8988T (cell line): ENCODE results near the gene MRPS34.
"Not testable (repeated sequence)": the region's sequence is repeated elsewhere in the genome, so short reads cannot be mapped to it uniquely, and the experiment has no call there.

Source experiments
- DNase-seq: peaks from one replicate; pipeline ENCODE4 v3.0.0; 2011

MRPS34 gene

GRCh38 chr16:1747934-1748333 is 25.0 kb downstream of the MRPS34 start:
- DNase-seq: no peak

DNA sequence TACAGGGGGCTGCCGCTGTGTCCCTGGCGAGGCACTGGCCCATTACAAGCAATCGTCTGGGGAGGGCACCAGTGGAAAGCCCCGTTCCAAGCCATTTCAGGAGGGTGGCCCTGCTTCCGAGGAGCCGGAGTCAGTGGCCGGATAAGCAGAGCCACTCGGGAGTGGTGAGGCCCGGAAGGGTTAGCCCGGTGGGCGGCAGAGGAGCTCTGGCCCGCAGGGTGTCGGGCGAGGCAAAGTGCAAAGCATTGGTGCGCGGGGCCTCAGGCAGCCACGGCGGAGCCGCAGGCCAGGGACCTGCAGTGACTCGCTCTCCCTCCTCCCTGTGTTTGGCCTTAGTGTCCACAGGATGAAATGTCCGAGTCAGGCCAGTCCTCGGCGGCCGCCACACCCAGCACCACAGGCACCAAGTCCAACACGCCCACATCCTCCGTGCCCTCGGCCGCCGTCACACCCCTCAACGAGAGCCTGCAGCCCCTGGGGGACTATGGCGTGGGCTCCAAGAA is 26.2 kb downstream of the MRPS34 start:
- DNase-seq: no peak

DNA sequence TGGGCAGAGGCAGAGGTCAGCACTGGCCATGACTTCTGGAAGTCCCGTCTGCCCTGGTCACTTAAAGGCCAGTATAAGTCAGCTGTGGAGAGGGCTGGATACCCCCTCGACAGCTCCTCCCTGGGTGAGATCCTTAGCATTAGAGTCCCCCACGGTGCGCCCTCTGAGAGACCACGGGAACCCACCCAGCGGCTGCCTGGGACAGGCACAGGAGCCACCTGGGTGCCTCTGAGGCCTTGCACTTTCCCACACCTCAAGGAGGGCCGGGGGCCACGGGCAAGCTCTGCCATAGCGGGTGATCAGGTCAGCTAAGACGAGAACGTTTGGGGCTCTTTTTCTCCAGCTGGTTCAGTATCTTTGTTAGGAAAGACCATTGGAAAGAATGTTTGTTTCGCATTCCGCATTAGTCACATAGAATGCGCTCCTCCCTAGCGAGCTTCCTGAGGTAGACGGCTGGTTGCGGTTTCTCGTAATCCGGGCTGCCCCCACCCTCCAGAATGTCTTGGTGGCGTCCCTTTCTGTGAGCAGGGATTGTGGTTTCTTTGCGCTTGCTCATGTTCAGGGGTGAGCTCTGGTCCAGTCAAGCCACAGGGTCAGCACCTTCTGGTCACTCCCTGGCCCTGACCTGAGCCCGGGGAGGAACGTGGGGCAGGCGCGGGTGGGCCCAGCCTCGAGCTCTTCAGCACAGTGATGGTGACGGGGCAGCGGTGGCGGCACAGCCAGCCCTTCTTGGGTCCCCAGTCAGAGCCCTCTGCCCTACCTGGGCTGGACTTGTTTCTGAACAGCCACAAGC is 26.8 kb downstream of the MRPS34 start:
- peak; percentile 83 for DNase-seq

- no peak for DNase-seq
Observed at GRCh38 chr16:1745181-1745899, 27.6 kb downstream of the MRPS34 start.

- DNase-seq: no peak
Observed at GRCh38 chr16:1744338-1744840, 28.5 kb downstream of the MRPS34 start.

DNA sequence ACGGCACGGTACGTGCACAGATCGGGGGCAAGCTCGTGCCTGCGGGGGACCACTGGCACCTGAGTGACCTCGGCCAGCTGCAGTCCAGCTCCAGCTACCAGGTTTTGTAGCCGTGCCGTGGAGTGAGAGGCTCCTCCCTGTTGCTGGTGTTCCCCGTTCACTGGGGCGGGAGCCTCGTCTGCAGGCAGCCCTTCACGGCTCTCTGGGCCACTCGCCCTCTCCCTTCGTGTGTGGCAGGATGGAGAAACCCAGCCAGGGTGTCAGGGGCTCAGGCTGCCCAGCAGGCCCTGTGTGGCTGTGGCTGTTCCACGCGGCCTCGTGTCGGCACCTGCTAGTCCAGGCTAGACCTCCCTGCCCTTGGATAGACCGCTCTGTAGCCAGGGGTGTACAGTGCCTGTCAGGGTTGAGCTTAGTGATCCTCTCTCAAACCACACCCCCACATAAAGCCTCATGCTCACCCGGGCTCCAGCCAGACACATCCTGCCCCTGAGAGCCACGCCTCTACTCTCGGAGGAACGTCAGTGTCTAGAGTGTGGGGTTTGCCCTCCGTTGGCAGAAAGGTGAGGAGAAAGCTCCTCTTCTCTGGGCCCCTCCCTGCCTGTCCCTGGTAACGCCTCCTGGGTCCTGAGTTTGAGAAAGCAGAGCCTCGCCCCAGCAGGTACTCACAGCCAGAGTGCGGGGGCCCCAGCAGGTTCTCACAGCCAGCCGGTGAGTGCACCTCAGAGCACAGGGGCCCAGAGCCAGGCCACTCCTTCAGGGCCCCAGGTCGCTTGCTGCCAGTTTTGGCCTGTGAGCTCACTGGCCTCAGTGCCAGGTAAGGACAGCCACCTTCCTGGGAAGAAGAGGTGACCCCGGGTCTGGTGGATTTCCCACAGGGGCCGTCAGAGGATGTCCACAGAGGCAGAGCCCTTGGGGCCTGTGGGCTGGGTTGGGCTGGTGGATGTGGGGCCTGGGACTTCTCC is 29.3 kb downstream of the MRPS34 start:
- no peak for DNase-seq

DNA sequence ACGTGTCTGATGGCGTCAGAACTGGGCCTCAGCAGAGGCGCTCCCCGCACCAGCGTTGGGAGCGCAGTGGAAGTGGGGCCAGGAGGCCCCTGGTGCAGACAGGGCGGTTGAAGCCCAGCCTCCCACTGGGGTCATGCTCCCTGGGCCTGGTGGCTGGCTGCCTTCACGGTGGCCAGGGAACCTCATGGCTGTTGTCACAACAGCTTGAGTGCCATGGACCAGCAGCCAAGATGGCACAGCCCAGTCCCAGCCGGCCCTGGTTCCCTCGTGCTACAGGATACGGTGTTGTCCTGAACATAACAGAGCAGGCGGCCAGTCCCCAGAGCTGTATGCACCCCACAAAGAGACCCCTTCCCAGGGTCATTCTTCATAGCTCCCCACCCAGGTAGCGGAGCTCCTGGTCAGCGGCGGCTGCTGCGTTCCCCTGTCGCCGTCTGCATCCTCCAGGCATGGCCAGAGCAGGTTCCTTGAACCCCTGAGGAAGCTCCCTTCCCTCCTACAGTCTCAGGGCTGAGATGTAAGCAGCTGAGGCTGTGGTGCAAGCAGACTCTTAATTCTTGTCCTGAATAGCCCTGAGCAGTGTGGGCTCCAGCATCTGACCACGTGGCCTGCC is 31.3 kb downstream of the MRPS34 start:
- no peak for DNase-seq

- no peak for DNase-seq
Observed at GRCh38 chr16:1740781-1741490, 32.0 kb downstream of the MRPS34 start.

DNA sequence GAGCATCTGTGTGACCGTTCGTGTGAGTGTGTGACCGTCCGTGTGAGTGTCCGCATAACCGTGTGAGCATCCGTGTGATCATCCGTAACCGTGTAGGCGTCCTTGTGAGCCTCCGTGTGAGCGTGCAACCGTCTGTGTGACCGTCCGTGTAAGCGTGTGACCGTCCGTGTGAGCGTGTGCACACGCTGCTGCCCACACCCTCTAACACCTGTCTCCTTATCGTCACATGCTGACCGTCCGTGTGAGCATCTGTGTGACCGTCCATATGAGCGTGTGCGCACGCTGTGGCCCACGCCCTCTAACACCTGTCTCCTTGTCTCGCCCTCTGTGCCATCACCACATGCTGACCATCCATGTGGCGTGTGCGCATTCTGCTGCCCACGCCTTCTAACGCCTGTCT is 32.7 kb downstream of the MRPS34 start:
- no peak for DNase-seq

- no peak for DNase-seq
Observed at GRCh38 chr16:1734816-1735215, 38.1 kb downstream of the MRPS34 start.

- no peak for DNase-seq
Observed at GRCh38 chr16:1734123-1734522, 38.8 kb downstream of the MRPS34 start.

GRCh38 chr16:1732551-1732987 is 40.4 kb downstream of the MRPS34 start:
- not testable (repeated sequence) for DNase-seq

- no peak for DNase-seq
Observed at GRCh38 chr16:1732071-1732470, 40.9 kb downstream of the MRPS34 start.

DNA sequence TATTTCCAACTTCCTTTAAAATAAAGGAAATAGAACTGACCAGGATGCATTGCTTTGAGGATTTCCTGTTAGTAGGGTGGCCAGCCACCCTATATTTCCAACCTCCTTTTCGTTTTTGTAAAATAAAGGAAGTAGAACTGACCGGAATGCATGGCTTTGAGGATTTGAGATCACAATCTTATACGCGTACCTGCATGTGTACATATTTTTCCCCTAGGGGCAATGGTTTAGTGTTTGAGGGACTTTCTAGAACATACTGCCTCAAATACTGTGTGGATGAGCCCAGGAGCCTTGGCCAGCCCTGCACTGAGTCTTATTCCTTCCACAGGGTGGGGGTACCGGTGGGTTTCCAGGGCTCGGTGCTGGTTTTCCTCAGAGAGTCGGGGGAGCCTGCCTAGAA is 41.3 kb downstream of the MRPS34 start:
- no peak for DNase-seq

- no peak for DNase-seq
Observed at GRCh38 chr16:1731073-1731472, 41.9 kb downstream of the MRPS34 start.

GRCh38 chr16:1729445-1729844 is 43.5 kb downstream of the MRPS34 start:
- DNase-seq: no peak

- DNase-seq: no peak
Observed at GRCh38 chr16:1729026-1729425, 43.9 kb downstream of the MRPS34 start.

- DNase-seq: no peak
Observed at GRCh38 chr16:1727651-1728624, 45.0 kb downstream of the MRPS34 start.

- no peak for DNase-seq
Observed at GRCh38 chr16:1726661-1727502, 46.1 kb downstream of the MRPS34 start.
